Activated CD8-positive, alpha-beta T cell treated with anti-CD3 and anti-CD28 coated beads for 36 hours (primary cell): ENCODE measurements around the gene NCF4. TPM values are rescaled to one million over a fixed set of nuclear protein-coding genes. Genes with fewer than 3 reads are reported as not detected.

ENCODE experiments used
- ATAC-seq: fragments of 200-7000 bp; cut with Tn5 transposase; one replicate; pipeline ENCODE4 v1.10.0; 2021; ENCODE audit warnings: mild to moderate bottlenecking, moderate library complexity
- CTCF ChIA-PET: fragments of 350-600 bp; sonication (Branson Sonifier 250); formaldehyde crosslinking; loops from one replicate; lab custom pipeline; 2021; ENCODE audit warnings: antibody characterized with exemption; lab: Charles Lee
- POLR2A ChIA-PET: fragments of 350-600 bp; sonication (Branson Sonifier 250); formaldehyde crosslinking; loops from one replicate; lab custom pipeline; 2021; ENCODE audit warnings: antibody characterized with exemption; lab: Charles Lee
- DNase-seq: peaks from one replicate; pipeline ENCODE4 v3.0.0-alpha.2; 2020
- H3K27ac Mint-ChIP-seq: one replicate; pipeline ENCODE4 v1.8.0; 2021; ENCODE audit warnings: mild to moderate bottlenecking, mixed read lengths
- H3K27me3 Mint-ChIP-seq: one replicate; pipeline ENCODE4 v1.8.0; 2021; ENCODE audit warnings: mixed read lengths
- H3K36me3 Mint-ChIP-seq: one replicate; pipeline ENCODE4 v1.8.0; 2021; ENCODE audit warnings: low read depth, mixed read lengths
- H3K4me1 Mint-ChIP-seq: one replicate; pipeline ENCODE4 v1.8.0; 2021; ENCODE audit warnings: low read depth, mixed read lengths
- H3K4me3 Mint-ChIP-seq: one replicate; pipeline ENCODE4 v1.8.0; 2021; ENCODE audit warnings: mild to moderate bottlenecking, moderate library complexity, mixed read lengths
- H3K9me3 Mint-ChIP-seq: one replicate; pipeline ENCODE4 v1.8.0; 2021; ENCODE audit warnings: mixed read lengths
- CTCF ChIP-seq: fragments of 200-600 bp; IDR thresholded peaks from one replicate; pipeline ENCODE4 v1.8.0; 2022; ENCODE audit warnings: antibody characterized with exemption, mild to moderate bottlenecking
- intact Hi-C: fragments of 100-400 bp; cut with micrococcal nuclease; formaldehyde crosslinking; loops from one replicate; pipeline ENCODE4 v1.10.0; 2022
- total RNA-seq, 2 experiments: library from RNA; stranded (reverse); gene quantifications; one replicate each; pipeline ENCODE4 v1.2.3, GENCODE V29; 2021

Gene NCF4
- total RNA-seq, 2 experiments from 2014 or later: 2.5 to 2.9 TPM

- POLR2A ChIA-PET: no interaction called here
- H3K36me3 Mint-ChIP-seq: no peaks in the 10 kb centered on the region
- no peak for ATAC-seq
- peaks cover 23% of the 10 kb centered on the region for H3K27me3 Mint-ChIP-seq
- no peak for DNase-seq
- H3K27ac Mint-ChIP-seq: no peak overlapping the region
- CTCF ChIA-PET: interaction anchor here (1.8 kb wide), 1 partner anchor 31 kb away, joined by 4 read pairs; no protein-coding TSS in a partner anchor
- H3K9me3 Mint-ChIP-seq: no peaks in the 10 kb centered on the region
- TF ChIP-seq CTCF: no peak
- intact Hi-C loops: no loop called here
- no peak overlapping the region for H3K4me3 Mint-ChIP-seq
- no peaks in the 10 kb centered on the region for H3K4me1 Mint-ChIP-seq
Measured at GRCh38 chr22:36822581-36822980, 38.2 kb upstream of the NCF4 start.

- DNase-seq: no peak
- CTCF ChIA-PET: interaction anchor here (1.8 kb wide), 1 partner anchor 30 kb away, joined by 4 read pairs; no protein-coding TSS in a partner anchor
- ATAC-seq: no peak
- Mint-ChIP-seq H3K4me3 (no peak overlapping the region), H3K27ac (no peak overlapping the region), H3K27me3 (peaks cover 16% of the 10 kb centered on the region), H3K9me3 (no peaks in the 10 kb centered on the region), H3K4me1 (no peaks in the 10 kb centered on the region), H3K36me3 (no peaks in the 10 kb centered on the region)
- POLR2A ChIA-PET: no interaction called here
- intact Hi-C loops: no loop called here
- TF ChIP-seq CTCF: no peak
Measured at GRCh38 chr22:36823186-36823839, 37.5 kb upstream of the NCF4 start.

GRCh38 chr22:36824655-36825054 is 36.2 kb upstream of the NCF4 start:
- no peak for ATAC-seq
- Mint-ChIP-seq H3K9me3 (no peaks in the 10 kb centered on the region), H3K36me3 (no peaks in the 10 kb centered on the region), H3K4me3 (no peak overlapping the region), H3K27me3 (peaks cover 11% of the 10 kb centered on the region), H3K27ac (no peak overlapping the region), H3K4me1 (no peaks in the 10 kb centered on the region)
- ChIA-PET CTCF (no interaction called here), POLR2A (no interaction called here)
- TF ChIP-seq CTCF: no peak
- intact Hi-C loops: no loop called here
- DNase-seq: no peak

- no peaks in the 10 kb centered on the region for H3K9me3 Mint-ChIP-seq
- ChIA-PET POLR2A (interaction anchor here (0.9 kb wide), 1 partner anchor 29 kb away, joined by 3 read pairs; no protein-coding TSS in a partner anchor), CTCF (interaction anchor here (1.4 kb wide), 1 partner anchor 30 kb away, joined by 10 read pairs; no protein-coding TSS in a partner anchor)
- peaks cover 12% of the 10 kb centered on the region for H3K27me3 Mint-ChIP-seq
- no peaks in the 10 kb centered on the region for H3K36me3 Mint-ChIP-seq
- ATAC-seq (no peak), DNase-seq (no peak)
- TF ChIP-seq CTCF: no peak
- H3K4me3 Mint-ChIP-seq: no peak overlapping the region
- H3K4me1 Mint-ChIP-seq: peaks cover 9% of the 10 kb centered on the region
- no peak overlapping the region for H3K27ac Mint-ChIP-seq
- intact Hi-C loops: no loop called here
Measured at GRCh38 chr22:36826262-36826661, 34.5 kb upstream of the NCF4 start.

GRCh38 chr22:36828815-36829214 is 32.0 kb upstream of the NCF4 start:
- Mint-ChIP-seq H3K4me1 (peaks cover 9% of the 10 kb centered on the region), H3K36me3 (no peaks in the 10 kb centered on the region), H3K27ac (no peak overlapping the region), H3K27me3 (peaks cover 19% of the 10 kb centered on the region), H3K4me3 (no peak overlapping the region), H3K9me3 (no peaks in the 10 kb centered on the region)
- intact Hi-C loops: no loop called here
- no peak for TF ChIP-seq CTCF
- ATAC-seq: peak; percentile 94
- ChIA-PET CTCF (interaction anchor here (2.9 kb wide), 1 partner anchor 28 kb away, joined by 13 read pairs; no protein-coding TSS in a partner anchor), POLR2A (no interaction called here)
- peak; percentile 48 for DNase-seq
